Measurements from ENCODE around the gene GRID2. TPM values are rescaled to one million over a fixed set of nuclear protein-coding genes. Genes with fewer than 3 reads are reported as not detected.

Gene GRID2
- total RNA-seq, 1 experiment from 2014 or later = not detected

GRCh38 chr4:92519727-92520126, 216.0 kb downstream of the GRID2 start:
- H3K27ac Mint-ChIP-seq (ENCODE audit: unreplicated experiment) = no peak overlapping the region
- intact Hi-C loops (cut with micrococcal nuclease; ENCODE audit: unreplicated experiment) = no loop called here
- CTCF ChIA-PET = no interaction called here
- BruUV-seq (replicated peaks) = no TSS peak
- H3K4me1 ChIP-seq = no peaks in the 10 kb centered on the region
- H3K9me3 ChIP-seq = no peaks in the 10 kb centered on the region
- DNase-seq = no peak
- H3K27me3 ChIP-seq (replicated peaks; ENCODE audit: control insufficient read depth, insufficient read depth, low read length) = no peaks in the 10 kb centered on the region
- no peak overlapping the region for H3K4me3 ChIP-seq (ENCODE audit: low read depth, low read length)
- H3K4me1 Mint-ChIP-seq (ENCODE audit: low read depth, unreplicated experiment) = no peaks in the 10 kb centered on the region
- H3K36me3 ChIP-seq (ENCODE audit: control insufficient read depth, insufficient read depth, low read length) = no peaks in the 10 kb centered on the region
- no peaks in the 10 kb centered on the region for H3K27me3 Mint-ChIP-seq (ENCODE audit: insufficient read depth, unreplicated experiment)
- H3K9me3 Mint-ChIP-seq (ENCODE audit: unreplicated experiment) = no peaks in the 10 kb centered on the region
- POLR2A ChIA-PET = no interaction called here
- H3K4me3 Mint-ChIP-seq (ENCODE audit: unreplicated experiment) = no peak overlapping the region
- TF ChIP-seq, protein P1, sequence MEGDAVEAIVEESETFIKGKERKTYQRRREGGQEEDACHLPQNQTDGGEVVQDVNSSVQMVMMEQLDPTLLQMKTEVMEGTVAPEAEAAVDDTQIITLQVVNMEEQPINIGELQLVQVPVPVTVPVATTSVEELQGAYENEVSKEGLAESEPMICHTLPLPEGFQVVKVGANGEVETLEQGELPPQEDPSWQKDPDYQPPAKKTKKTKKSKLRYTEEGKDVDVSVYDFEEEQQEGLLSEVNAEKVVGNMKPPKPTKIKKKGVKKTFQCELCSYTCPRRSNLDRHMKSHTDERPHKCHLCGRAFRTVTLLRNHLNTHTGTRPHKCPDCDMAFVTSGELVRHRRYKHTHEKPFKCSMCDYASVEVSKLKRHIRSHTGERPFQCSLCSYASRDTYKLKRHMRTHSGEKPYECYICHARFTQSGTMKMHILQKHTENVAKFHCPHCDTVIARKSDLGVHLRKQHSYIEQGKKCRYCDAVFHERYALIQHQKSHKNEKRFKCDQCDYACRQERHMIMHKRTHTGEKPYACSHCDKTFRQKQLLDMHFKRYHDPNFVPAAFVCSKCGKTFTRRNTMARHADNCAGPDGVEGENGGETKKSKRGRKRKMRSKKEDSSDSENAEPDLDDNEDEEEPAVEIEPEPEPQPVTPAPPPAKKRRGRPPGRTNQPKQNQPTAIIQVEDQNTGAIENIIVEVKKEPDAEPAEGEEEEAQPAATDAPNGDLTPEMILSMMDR (IDR thresholded peaks at IDR 0.05; ENCODE audit: insufficient read depth in 1 of 2, low read depth in 1 of 2, low read length in 1 of 2, severe bottlenecking in 1 of 2, unreplicated experiment in 1 of 2) = no peak
- no peaks in the 10 kb centered on the region for H3K36me3 Mint-ChIP-seq (ENCODE audit: insufficient read depth, unreplicated experiment)

- Mint-ChIP-seq H3K27me3 (ENCODE audit: insufficient read depth, unreplicated experiment) (no peaks in the 10 kb centered on the region), H3K4me3 (ENCODE audit: unreplicated experiment) (no peak overlapping the region), H3K9me3 (ENCODE audit: unreplicated experiment) (no peaks in the 10 kb centered on the region), H3K36me3 (ENCODE audit: insufficient read depth, unreplicated experiment) (no peaks in the 10 kb centered on the region), H3K27ac (ENCODE audit: unreplicated experiment) (no peak overlapping the region), H3K4me1 (ENCODE audit: low read depth, unreplicated experiment) (no peaks in the 10 kb centered on the region)
- DNase-seq = no peak
- Histone ChIP-seq H3K4me1 (no peaks in the 10 kb centered on the region), H3K27me3 (replicated peaks; ENCODE audit: control insufficient read depth, insufficient read depth, low read length) (no peaks in the 10 kb centered on the region), H3K4me3 (ENCODE audit: low read depth, low read length) (no peak overlapping the region), H3K9me3 (no peaks in the 10 kb centered on the region), H3K36me3 (ENCODE audit: control insufficient read depth, insufficient read depth, low read length) (no peaks in the 10 kb centered on the region)
- POLR2A ChIA-PET = no interaction called here
- intact Hi-C loops (cut with micrococcal nuclease; ENCODE audit: unreplicated experiment) = no loop called here
- TF ChIP-seq, protein P1 (IDR thresholded peaks at IDR 0.05; ENCODE audit: insufficient read depth in 1 of 2, low read depth in 1 of 2, low read length in 1 of 2, severe bottlenecking in 1 of 2, unreplicated experiment in 1 of 2) = no peak
- CTCF ChIA-PET = no interaction called here
- no TSS peak for BruUV-seq (replicated peaks)
Observed at GRCh38 chr4:92520563-92520962, 216.8 kb downstream of the GRID2 start.

DNA sequence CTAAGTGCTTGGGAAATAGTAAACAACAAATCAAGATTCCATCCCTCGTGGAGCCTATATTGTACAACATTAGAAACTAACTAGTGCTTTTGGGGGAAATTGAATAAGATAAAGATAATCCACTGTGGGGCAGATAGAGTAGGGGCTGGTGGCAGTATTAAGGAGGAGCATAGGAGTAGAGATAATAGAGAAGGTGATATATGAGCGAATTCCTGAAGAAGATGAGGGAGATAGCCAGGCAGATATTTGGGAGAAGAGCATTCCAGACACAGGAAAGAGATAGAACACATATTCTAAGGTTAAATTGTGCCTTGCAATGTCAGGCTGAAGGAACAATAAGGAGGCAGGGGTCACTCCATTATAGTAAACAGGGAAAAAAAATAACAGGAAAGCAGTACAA, 218.2 kb downstream of the GRID2 start:
- Histone ChIP-seq H3K4me3 (ENCODE audit: low read depth, low read length) (no peak overlapping the region), H3K27me3 (replicated peaks; ENCODE audit: control insufficient read depth, insufficient read depth, low read length) (no peaks in the 10 kb centered on the region), H3K4me1 (no peaks in the 10 kb centered on the region), H3K9me3 (no peaks in the 10 kb centered on the region), H3K36me3 (ENCODE audit: control insufficient read depth, insufficient read depth, low read length) (no peaks in the 10 kb centered on the region)
- Mint-ChIP-seq H3K36me3 (ENCODE audit: insufficient read depth, unreplicated experiment) (no peaks in the 10 kb centered on the region), H3K4me1 (ENCODE audit: low read depth, unreplicated experiment) (no peaks in the 10 kb centered on the region), H3K4me3 (ENCODE audit: unreplicated experiment) (no peak overlapping the region), H3K27me3 (ENCODE audit: insufficient read depth, unreplicated experiment) (no peaks in the 10 kb centered on the region), H3K27ac (ENCODE audit: unreplicated experiment) (no peak overlapping the region), H3K9me3 (ENCODE audit: unreplicated experiment) (no peaks in the 10 kb centered on the region)
- BruUV-seq (replicated peaks) = no TSS peak
- CTCF ChIA-PET = no interaction called here
- intact Hi-C loops (cut with micrococcal nuclease; ENCODE audit: unreplicated experiment) = no loop called here
- TF ChIP-seq, protein P1 (IDR thresholded peaks at IDR 0.05; ENCODE audit: insufficient read depth in 1 of 2, low read depth in 1 of 2, low read length in 1 of 2, severe bottlenecking in 1 of 2, unreplicated experiment in 1 of 2) = no peak
- POLR2A ChIA-PET = no interaction called here
- DNase-seq = no peak
